Epithelial cell of proximal tubule (primary cell): ENCODE data around the gene WDR90. TPM values are rescaled to one million over a fixed set of nuclear protein-coding genes. Genes with fewer than 3 reads are reported as not detected.
A peak's percentile ranks its signal among the peaks of the same experiment; 100 is the strongest.

Experiments
- DNase-seq: peaks from one replicate; pipeline ENCODE4 v3.0.0-alpha.2; 2011; ENCODE audit warnings: low read depth
- H3K4me3 ChIP-seq: 2 replicates; pipeline ENCODE4 v1.5.1; 2011; ENCODE audit warnings: low read depth, mild to moderate bottlenecking, low read length
- CTCF ChIP-seq: conservative IDR thresholded peaks from 2 replicates; pipeline ENCODE4 v1.5.1; 2012; ENCODE audit warnings: low read depth, mild to moderate bottlenecking, low read length
- total RNA-seq: library from RNA; depleted of rRNA; stranded (reverse); fragments of >200 nt; gene quantifications from 2 replicates; pipeline ENCODE4 v1.2.3, GENCODE V29; 2015

WDR90 gene
- total RNA-seq, 1 donor from 2014 or later: 45.6 TPM

DNA sequence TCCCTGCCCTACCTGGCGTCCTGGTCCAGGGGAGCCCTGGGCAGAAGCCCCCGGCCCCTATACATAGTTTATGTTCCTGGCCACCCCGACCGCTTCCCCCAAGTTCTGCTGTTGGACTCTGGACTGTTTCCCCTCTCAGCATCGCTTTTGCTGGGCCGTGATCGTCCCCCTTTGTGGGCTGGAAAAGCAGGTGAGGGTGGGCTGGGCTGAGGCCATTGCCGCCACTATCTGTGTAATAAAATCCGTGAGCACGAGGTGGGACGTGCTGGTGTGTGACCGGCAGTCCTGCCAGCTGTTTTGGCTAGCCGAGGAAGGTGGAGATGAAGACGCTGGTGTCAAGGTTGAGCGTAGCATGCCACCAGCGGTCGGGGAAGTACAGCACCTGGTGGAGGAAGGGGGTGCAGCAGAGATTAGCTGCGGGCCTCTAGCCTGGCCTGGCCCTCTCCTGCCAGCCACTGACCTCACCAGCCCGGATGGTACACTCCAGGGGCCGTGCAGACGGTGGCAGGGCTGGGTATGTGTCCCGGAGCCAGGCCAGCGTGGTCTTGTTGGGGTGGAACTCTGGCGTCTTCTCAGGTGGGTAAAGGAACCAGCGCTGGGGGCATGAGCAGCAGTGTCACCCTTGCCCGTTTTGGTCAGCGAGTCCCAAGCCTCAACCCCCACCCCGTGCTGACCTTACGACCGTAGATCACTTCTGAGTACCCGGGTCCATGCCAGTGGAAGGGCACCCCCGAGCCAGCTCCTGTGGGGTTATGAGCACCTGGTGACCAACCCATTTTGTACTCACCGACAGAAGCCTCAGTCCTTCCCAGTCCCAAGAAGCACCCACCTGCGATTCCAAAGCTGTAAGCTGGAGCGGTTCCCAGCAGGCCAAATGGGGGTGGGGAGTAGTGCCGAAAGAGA, 33.6 kb downstream of the WDR90 start:
- no peak for TF ChIP-seq CTCF
- no peak for DNase-seq
- peak overlapping the region; percentile 76 for H3K4me3 ChIP-seq

DNA sequence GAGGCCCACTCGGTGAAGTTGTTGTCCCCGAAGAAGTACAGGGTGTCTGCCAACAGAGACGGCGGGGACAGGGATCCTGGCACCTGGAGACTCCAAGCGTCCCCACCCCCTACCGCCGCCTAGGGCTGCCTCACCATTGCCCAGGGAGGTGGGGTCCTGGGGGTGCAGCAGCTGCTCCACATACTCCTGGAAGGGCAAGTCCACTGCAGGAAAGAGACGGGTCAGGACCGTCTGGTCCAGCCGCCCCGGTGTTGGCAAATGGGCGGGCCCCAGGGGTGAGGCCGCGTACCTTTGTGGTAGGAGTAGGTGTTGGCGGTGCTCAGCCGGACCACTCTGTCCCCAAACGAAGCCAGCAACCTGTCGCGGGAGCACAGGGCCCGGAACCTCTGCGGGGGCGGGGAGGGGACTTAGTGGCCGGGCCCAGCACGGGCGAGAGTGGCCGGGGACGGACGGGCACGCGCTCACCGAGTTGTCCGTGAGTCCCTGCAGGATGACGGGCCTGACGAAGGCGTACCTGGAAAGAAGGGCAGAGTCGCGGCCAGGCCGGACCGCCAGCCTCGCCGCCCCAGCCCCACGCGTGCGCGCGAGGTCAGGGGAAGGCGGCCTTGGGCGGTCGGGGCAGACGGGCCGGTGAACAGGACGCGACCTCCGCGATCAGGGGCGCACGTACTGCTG, 34.4 kb downstream of the WDR90 start:
- no peak for TF ChIP-seq CTCF
- no peak for DNase-seq

GRCh38 chr16:684071-684794, 35.1 kb downstream of the WDR90 start, which contains the start of gene JMJD8:
Gene JMJD8 (minus strand): TSS chr16:684334. CDS start chr16:684319, 15 bp downstream.
- DNase-seq: no peak
- TF ChIP-seq CTCF: no peak
- H3K4me3 ChIP-seq: peak within 1 kb of the TSS; percentile 76

More for the DNA sequence above, 34.4 kb downstream of the WDR90 start:
- peak overlapping the region; percentile 76 for H3K4me3 ChIP-seq

GRCh38 chr16:684961-685696, 36.0 kb downstream of the WDR90 start:
- DNase-seq: no peak
- peak overlapping the region; percentile 76 for H3K4me3 ChIP-seq
- no peak for TF ChIP-seq CTCF

DNA sequence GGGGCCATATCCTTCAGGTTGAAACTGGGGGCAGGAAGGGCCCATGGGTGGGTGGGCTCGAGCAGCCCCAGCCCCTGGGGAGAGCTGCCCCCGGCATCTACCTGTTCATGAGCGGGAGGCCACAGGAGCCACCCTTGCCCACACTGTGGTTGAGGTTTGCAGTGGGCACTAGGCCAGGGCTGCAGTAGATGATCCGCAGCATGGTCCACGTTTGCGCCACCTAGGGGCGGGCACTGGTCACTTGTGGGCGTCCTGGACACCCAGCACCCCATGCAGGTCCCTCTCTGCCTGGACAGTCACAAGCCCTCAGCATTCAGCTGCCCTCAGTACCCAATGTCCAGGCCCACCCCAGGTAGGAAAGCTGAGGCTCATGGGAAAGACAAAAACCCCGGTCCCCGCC, 36.8 kb downstream of the WDR90 start:
- peak; percentile 61 for TF ChIP-seq CTCF
- no peak for DNase-seq
- H3K4me3 ChIP-seq: no peak overlapping the region
